KOPT-K1 (cell line): ENCODE measurements around the gene CEP89.

Source experiments
- H3K27ac ChIP-seq: fragments of 200-600 bp; sonication (generic); 2 replicates; pipeline ENCODE4 v1.5.1; 2016; ENCODE audit warnings: antibody characterized with exemption, mild to moderate bottlenecking, low read depth, low read length; ENCODE audit not compliant: poor library complexity, severe bottlenecking
- H3K36me3 ChIP-seq: fragments of 200-600 bp; sonication (generic); 2 replicates; pipeline ENCODE4 v1.5.1; 2017; ENCODE audit warnings: antibody characterized with exemption, mild to moderate bottlenecking, low read length, moderate library complexity; ENCODE audit not compliant: insufficient read depth
- H3K9me3 ChIP-seq: fragments of 200-600 bp; sonication (generic); 2 replicates; pipeline ENCODE4 v1.5.1; 2017; ENCODE audit warnings: antibody characterized with exemption, low read length, mild to moderate bottlenecking; ENCODE audit not compliant: insufficient read depth, poor library complexity, severe bottlenecking

CEP89 gene

GRCh38 chr19:32831611-32832010, 140.1 kb downstream of the CEP89 start:
- Histone ChIP-seq H3K36me3 (no peaks in the 10 kb centered on the region), H3K9me3 (no peaks in the 10 kb centered on the region), H3K27ac (no peak overlapping the region)

DNA sequence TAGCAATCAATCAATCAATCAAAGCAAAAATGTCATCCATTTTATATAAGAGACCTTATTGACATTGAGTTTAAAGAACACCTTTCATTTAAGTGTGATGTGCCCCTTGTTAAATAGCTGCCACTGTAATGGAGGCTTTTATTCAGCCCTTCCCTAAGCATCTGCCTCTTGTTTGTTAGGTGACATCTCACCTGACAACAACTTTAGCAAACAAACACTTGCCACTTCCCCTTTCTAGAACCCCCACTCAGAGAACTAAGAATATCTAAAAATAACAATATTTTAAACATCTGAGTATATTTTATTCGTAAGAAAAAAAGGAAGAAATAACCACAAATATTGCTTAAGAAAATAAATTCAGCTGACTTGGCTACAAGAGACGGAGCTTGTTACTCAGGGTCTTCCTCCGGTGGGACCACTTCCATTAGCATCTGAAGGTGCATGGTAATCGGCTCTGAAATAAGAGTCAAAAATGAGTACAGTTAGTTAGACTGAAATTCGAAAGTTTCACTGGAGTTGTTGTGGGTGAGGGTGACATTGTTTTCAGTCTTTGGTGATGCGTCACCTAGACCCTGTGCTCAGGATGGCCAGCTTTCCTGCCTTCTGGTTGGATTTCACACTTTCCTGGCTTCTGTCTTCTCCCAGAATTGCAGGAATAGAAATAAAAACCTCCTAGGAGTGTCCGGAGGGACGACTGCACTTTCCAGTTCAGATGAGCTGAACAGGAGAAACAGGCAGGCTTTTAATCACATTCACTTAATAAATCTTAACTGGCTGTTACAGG, 141.3 kb downstream of the CEP89 start:
- Histone ChIP-seq H3K36me3 (no peaks in the 10 kb centered on the region), H3K9me3 (no peaks in the 10 kb centered on the region), H3K27ac (no peak overlapping the region)

DNA sequence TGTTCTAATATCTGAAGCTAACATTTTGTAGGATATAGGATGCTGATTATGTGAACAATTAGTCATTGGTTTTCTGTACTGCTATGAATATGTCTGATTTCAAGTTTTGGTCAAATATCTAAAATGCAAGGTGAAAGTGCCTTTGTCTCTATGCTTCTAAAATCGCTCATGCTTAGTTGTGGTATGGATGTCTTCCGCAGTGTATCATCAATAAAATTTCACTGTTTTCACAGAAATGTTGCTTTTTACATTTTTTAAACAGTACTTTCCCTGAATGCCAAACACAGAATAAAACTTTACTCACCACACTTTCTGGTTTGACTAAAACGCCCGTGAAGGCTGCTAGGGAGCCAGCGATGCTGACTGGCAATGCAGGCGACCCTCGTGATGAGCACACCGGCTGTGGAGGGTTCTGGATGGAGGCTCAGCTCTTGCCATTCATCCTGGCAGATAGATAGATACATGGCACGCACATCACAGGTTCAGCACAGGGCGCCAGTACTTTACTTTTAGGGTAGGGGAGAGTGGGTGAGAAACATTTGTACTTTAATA, 142.3 kb downstream of the CEP89 start:
- Histone ChIP-seq H3K9me3 (no peaks in the 10 kb centered on the region), H3K27ac (no peak overlapping the region), H3K36me3 (no peaks in the 10 kb centered on the region)

DNA sequence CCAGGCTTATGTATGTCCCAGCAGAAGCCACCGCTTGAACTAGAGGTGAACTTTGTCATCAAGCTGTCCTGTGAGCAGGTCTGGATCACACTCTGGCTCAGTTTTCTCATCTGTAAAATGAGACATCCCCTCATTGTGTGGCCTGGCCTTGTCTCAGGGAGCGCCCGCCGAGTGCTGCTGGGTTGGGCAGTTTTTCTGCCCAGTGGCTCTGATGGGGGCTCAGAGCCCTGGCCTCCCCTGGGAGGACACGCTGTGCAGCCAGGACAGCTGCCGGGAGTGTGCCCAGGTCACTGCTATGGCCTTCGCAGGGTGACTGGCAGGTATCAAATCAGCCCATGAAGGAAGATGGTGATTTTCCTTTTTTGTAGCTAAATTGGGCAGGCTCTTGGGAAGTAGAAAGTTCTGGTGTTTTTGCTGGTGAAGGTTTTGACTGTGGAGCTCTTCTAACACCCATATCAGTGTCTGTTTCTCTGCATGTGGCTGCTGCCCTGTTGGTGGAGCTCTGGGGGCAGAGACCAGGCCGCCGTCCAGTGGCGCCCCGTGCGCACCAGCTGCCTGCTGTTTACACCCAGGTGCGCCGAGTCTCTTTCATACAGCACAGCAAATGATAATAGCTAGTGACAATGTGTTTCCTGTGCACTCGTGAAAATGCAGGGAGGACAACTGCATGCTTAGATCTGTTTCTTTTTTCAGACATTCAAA, 143.0 kb downstream of the CEP89 start:
- no peaks in the 10 kb centered on the region for H3K36me3 ChIP-seq
- H3K27ac ChIP-seq: no peak overlapping the region
- no peaks in the 10 kb centered on the region for H3K9me3 ChIP-seq

- H3K36me3 ChIP-seq: no peaks in the 10 kb centered on the region
- no peaks in the 10 kb centered on the region for H3K9me3 ChIP-seq
- H3K27ac ChIP-seq: no peak overlapping the region
These were observed 143.6 kb downstream of the CEP89 start for GRCh38 chr19:32828139-32828538.
